Measurements from ENCODE around the gene ANTXR2.

The ANTXR2 gene

DNA sequence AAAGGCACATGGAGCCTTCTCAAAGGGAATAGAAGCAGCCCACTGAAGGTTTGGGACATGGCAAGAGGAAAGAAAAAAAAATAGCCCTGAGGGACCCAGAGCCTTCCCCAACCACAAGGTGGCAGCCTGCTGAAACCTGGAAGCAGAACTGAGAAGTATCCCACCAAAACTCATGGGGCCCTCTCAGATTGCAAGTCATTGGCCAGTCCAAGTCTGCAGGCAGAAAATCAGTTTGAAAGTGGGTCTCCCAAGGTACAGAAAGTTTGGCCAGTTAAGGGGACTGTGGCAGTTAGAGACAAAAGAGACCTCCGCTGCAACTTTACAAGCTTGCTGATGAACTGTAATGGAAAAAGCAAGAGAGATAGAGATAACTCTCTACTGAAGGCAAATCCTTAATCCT is 155.8 kb downstream of the ANTXR2 start:
- Histone ChIP-seq H3K4ac (ENCODE audit: low read depth, low read length) (no peak overlapping the region), H3K23ac (ENCODE audit: low read length) (no peak overlapping the region), H3K36me3 (ENCODE audit: control insufficient read depth, insufficient read depth, low read length) (no peaks in the 10 kb centered on the region), H2BK120ac (ENCODE audit: low read depth, low read length) (no peak overlapping the region), H3K27ac (ENCODE audit: low read depth, low read length) (no peak overlapping the region), H3K4me2 (ENCODE audit: low read length) (no peak overlapping the region), H3K79me1 (ENCODE audit: low read length) (no peaks in the 10 kb centered on the region), H3K27me3 (ENCODE audit: insufficient read depth, low read length, poor library complexity) (no peaks in the 10 kb centered on the region), H2BK5ac (ENCODE audit: low read length) (no peak overlapping the region), H2AK5ac (ENCODE audit: low read length) (no peak overlapping the region), H2BK15ac (replicated peaks; ENCODE audit: low read depth) (no peak overlapping the region), H4K5ac (ENCODE audit: low read length) (no peak overlapping the region), H3K18ac (ENCODE audit: low read length) (no peak overlapping the region), H3K4me1 (ENCODE audit: control insufficient read depth, low read depth, low read length) (no peaks in the 10 kb centered on the region), H3K9ac (ENCODE audit: low read length) (no peak overlapping the region), H3K4me3 (ENCODE audit: low read length) (no peak overlapping the region), H3K56ac (ENCODE audit: low read length) (no peak overlapping the region), H3K79me2 (ENCODE audit: control insufficient read depth, insufficient read depth, low read length) (no peaks in the 10 kb centered on the region), H4K8ac (ENCODE audit: low read depth, low read length) (no peak overlapping the region)
- peak; percentile 85 for DNase-seq
- WGBS (ENCODE audit: extremely low coverage, insufficient coverage, low lambda C conversion rate), result no CpG with 5 or more reads among the region's 1 CpG

- Histone ChIP-seq H2BK5ac (ENCODE audit: low read length) (no peak overlapping the region), H2BK15ac (replicated peaks; ENCODE audit: low read depth) (no peak overlapping the region), H3K23ac (ENCODE audit: low read length) (no peak overlapping the region), H3K79me1 (ENCODE audit: low read length) (no peaks in the 10 kb centered on the region), H2BK120ac (ENCODE audit: low read depth, low read length) (no peak overlapping the region), H3K4me3 (ENCODE audit: low read length) (no peak overlapping the region), H3K79me2 (ENCODE audit: control insufficient read depth, insufficient read depth, low read length) (no peaks in the 10 kb centered on the region), H3K18ac (ENCODE audit: low read length) (no peak overlapping the region), H3K9ac (ENCODE audit: low read length) (no peak overlapping the region), H3K27ac (ENCODE audit: low read depth, low read length) (no peak overlapping the region), H3K36me3 (ENCODE audit: control insufficient read depth, insufficient read depth, low read length) (no peaks in the 10 kb centered on the region), H3K56ac (ENCODE audit: low read length) (no peak overlapping the region), H3K4me1 (ENCODE audit: control insufficient read depth, low read depth, low read length) (no peaks in the 10 kb centered on the region), H3K27me3 (ENCODE audit: insufficient read depth, low read length, poor library complexity) (no peaks in the 10 kb centered on the region), H4K8ac (ENCODE audit: low read depth, low read length) (no peak overlapping the region), H3K4me2 (ENCODE audit: low read length) (no peak overlapping the region), H3K4ac (ENCODE audit: low read depth, low read length) (no peak overlapping the region), H4K5ac (ENCODE audit: low read length) (no peak overlapping the region), H2AK5ac (ENCODE audit: low read length) (no peak overlapping the region)
- no peak for DNase-seq
- no CpG with 5 or more reads among the region's 3 CpGs for WGBS (ENCODE audit: extremely low coverage, insufficient coverage, low lambda C conversion rate)
Observed at GRCh38 chr4:79915246-79915645, 157.8 kb downstream of the ANTXR2 start.

DNA sequence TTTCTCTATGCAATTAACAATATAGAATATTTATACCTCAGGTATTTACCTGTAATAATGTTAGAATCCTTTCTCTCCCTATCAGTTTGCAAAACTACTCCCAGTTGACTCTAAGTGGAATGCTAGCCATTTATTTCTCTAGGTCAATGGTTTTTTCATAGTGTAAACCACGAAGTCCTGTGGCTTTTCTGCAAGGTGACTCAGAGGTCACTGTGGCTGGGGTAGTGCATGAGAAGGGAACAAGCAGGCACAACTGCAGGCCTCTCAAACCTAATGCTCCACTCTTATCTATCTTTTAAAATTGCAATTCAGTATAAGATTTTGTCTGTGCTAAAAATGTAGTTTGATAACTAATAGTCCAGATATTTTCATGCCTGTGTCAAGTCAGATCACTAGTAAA is 159.4 kb downstream of the ANTXR2 start:
- Histone ChIP-seq H3K9ac (ENCODE audit: low read length) (no peak overlapping the region), H3K56ac (ENCODE audit: low read length) (no peak overlapping the region), H3K79me2 (ENCODE audit: control insufficient read depth, insufficient read depth, low read length) (no peaks in the 10 kb centered on the region), H3K27me3 (ENCODE audit: insufficient read depth, low read length, poor library complexity) (no peaks in the 10 kb centered on the region), H2BK5ac (ENCODE audit: low read length) (no peak overlapping the region), H2BK120ac (ENCODE audit: low read depth, low read length) (no peak overlapping the region), H3K4me1 (ENCODE audit: control insufficient read depth, low read depth, low read length) (no peaks in the 10 kb centered on the region), H3K36me3 (ENCODE audit: control insufficient read depth, insufficient read depth, low read length) (no peaks in the 10 kb centered on the region), H4K5ac (ENCODE audit: low read length) (no peak overlapping the region), H3K4me3 (ENCODE audit: low read length) (no peak overlapping the region), H2AK5ac (ENCODE audit: low read length) (no peak overlapping the region), H2BK15ac (replicated peaks; ENCODE audit: low read depth) (no peak overlapping the region), H3K4me2 (ENCODE audit: low read length) (no peak overlapping the region), H3K4ac (ENCODE audit: low read depth, low read length) (peak overlapping the region; percentile 36), H3K23ac (ENCODE audit: low read length) (no peak overlapping the region), H4K8ac (ENCODE audit: low read depth, low read length) (no peak overlapping the region), H3K18ac (ENCODE audit: low read length) (no peak overlapping the region), H3K27ac (ENCODE audit: low read depth, low read length) (no peak overlapping the region), H3K79me1 (ENCODE audit: low read length) (no peaks in the 10 kb centered on the region)
- no peak for DNase-seq
- no CpG with 5 or more reads among the region's 1 CpG for WGBS (ENCODE audit: extremely low coverage, insufficient coverage, low lambda C conversion rate)

DNA sequence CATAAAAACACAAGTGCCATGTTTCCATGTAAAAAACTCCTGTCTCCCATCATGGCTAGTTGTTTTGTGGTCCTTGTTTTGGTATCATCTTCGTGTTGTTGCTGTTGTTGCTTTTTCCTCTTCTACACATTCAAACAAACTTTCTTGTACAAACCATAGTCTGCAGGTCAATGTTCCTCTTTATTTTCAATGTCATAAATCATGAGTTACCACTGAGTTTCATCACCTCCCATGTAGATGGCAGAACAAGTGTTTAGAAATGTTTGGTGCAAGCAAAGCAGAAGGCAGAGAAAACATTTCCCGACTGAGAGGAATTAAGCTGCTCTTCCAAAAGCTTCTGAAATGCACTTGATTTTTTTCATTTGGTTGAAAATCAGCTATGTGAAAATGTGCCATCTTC is 166.0 kb downstream of the ANTXR2 start:
- H3K56ac ChIP-seq (ENCODE audit: low read length), result no peak overlapping the region
- no peak overlapping the region for H4K8ac ChIP-seq (ENCODE audit: low read depth, low read length)
- no CpG with 5 or more reads among the region's 2 CpGs for WGBS (ENCODE audit: extremely low coverage, insufficient coverage, low lambda C conversion rate)
- no peak overlapping the region for H2BK120ac ChIP-seq (ENCODE audit: low read depth, low read length)
- H3K79me2 ChIP-seq (ENCODE audit: control insufficient read depth, insufficient read depth, low read length), result no peaks in the 10 kb centered on the region
- H2BK15ac ChIP-seq (replicated peaks; ENCODE audit: low read depth), result no peak overlapping the region
- H3K4ac ChIP-seq (ENCODE audit: low read depth, low read length), result no peak overlapping the region
- H3K36me3 ChIP-seq (ENCODE audit: control insufficient read depth, insufficient read depth, low read length), result no peaks in the 10 kb centered on the region
- H3K27me3 ChIP-seq (ENCODE audit: insufficient read depth, low read length, poor library complexity), result no peaks in the 10 kb centered on the region
- no peak overlapping the region for H3K4me3 ChIP-seq (ENCODE audit: low read length)
- H3K9ac ChIP-seq (ENCODE audit: low read length), result no peak overlapping the region
- no peak for DNase-seq
- no peaks in the 10 kb centered on the region for H3K79me1 ChIP-seq (ENCODE audit: low read length)
- H2AK5ac ChIP-seq (ENCODE audit: low read length), result no peak overlapping the region
- no peak overlapping the region for H3K4me2 ChIP-seq (ENCODE audit: low read length)
- no peak overlapping the region for H2BK5ac ChIP-seq (ENCODE audit: low read length)
- H4K5ac ChIP-seq (ENCODE audit: low read length), result no peak overlapping the region
- H3K18ac ChIP-seq (ENCODE audit: low read length), result no peak overlapping the region
- no peak overlapping the region for H3K23ac ChIP-seq (ENCODE audit: low read length)
- no peaks in the 10 kb centered on the region for H3K4me1 ChIP-seq (ENCODE audit: control insufficient read depth, low read depth, low read length)
- no peak overlapping the region for H3K27ac ChIP-seq (ENCODE audit: low read depth, low read length)

- Histone ChIP-seq H3K23ac (ENCODE audit: low read length) (no peak overlapping the region), H3K36me3 (ENCODE audit: control insufficient read depth, insufficient read depth, low read length) (no peaks in the 10 kb centered on the region), H3K18ac (ENCODE audit: low read length) (no peak overlapping the region), H3K4ac (ENCODE audit: low read depth, low read length) (no peak overlapping the region), H2BK120ac (ENCODE audit: low read depth, low read length) (no peak overlapping the region), H3K4me1 (ENCODE audit: control insufficient read depth, low read depth, low read length) (no peaks in the 10 kb centered on the region), H3K4me3 (ENCODE audit: low read length) (no peak overlapping the region), H2AK5ac (ENCODE audit: low read length) (no peak overlapping the region), H4K5ac (ENCODE audit: low read length) (no peak overlapping the region), H3K79me1 (ENCODE audit: low read length) (no peaks in the 10 kb centered on the region), H2BK5ac (ENCODE audit: low read length) (no peak overlapping the region), H2BK15ac (replicated peaks; ENCODE audit: low read depth) (no peak overlapping the region), H3K9ac (ENCODE audit: low read length) (no peak overlapping the region), H3K27ac (ENCODE audit: low read depth, low read length) (no peak overlapping the region), H3K27me3 (ENCODE audit: insufficient read depth, low read length, poor library complexity) (no peaks in the 10 kb centered on the region), H3K4me2 (ENCODE audit: low read length) (no peak overlapping the region), H3K79me2 (ENCODE audit: control insufficient read depth, insufficient read depth, low read length) (no peaks in the 10 kb centered on the region), H3K56ac (ENCODE audit: low read length) (no peak overlapping the region), H4K8ac (ENCODE audit: low read depth, low read length) (no peak overlapping the region)
- DNase-seq, result no peak
- WGBS (ENCODE audit: extremely low coverage, insufficient coverage, low lambda C conversion rate), result no CpG with 5 or more reads among the region's 5 CpGs
Observed at GRCh38 chr4:79906303-79906702, 166.7 kb downstream of the ANTXR2 start.

- Histone ChIP-seq H2AK5ac (ENCODE audit: low read length) (no peak overlapping the region), H3K23ac (ENCODE audit: low read length) (no peak overlapping the region), H3K27ac (ENCODE audit: low read depth, low read length) (no peak overlapping the region), H3K27me3 (ENCODE audit: insufficient read depth, low read length, poor library complexity) (no peaks in the 10 kb centered on the region), H3K36me3 (ENCODE audit: control insufficient read depth, insufficient read depth, low read length) (no peaks in the 10 kb centered on the region), H3K9ac (ENCODE audit: low read length) (no peak overlapping the region), H3K79me1 (ENCODE audit: low read length) (no peaks in the 10 kb centered on the region), H3K4me2 (ENCODE audit: low read length) (no peak overlapping the region), H2BK15ac (replicated peaks; ENCODE audit: low read depth) (no peak overlapping the region), H3K18ac (ENCODE audit: low read length) (no peak overlapping the region), H3K4me3 (ENCODE audit: low read length) (no peak overlapping the region), H3K56ac (ENCODE audit: low read length) (no peak overlapping the region), H3K4me1 (ENCODE audit: control insufficient read depth, low read depth, low read length) (no peaks in the 10 kb centered on the region), H2BK120ac (ENCODE audit: low read depth, low read length) (no peak overlapping the region), H2BK5ac (ENCODE audit: low read length) (no peak overlapping the region), H3K79me2 (ENCODE audit: control insufficient read depth, insufficient read depth, low read length) (no peaks in the 10 kb centered on the region), H3K4ac (ENCODE audit: low read depth, low read length) (no peak overlapping the region), H4K8ac (ENCODE audit: low read depth, low read length) (peak overlapping the region; percentile 39), H4K5ac (ENCODE audit: low read length) (no peak overlapping the region)
- no peak for DNase-seq
Observed at GRCh38 chr4:79905212-79905611, 167.8 kb downstream of the ANTXR2 start.
